Measurements from ENCODE around the gene DSC1. TPM values are rescaled to one million over a fixed set of nuclear protein-coding genes. Genes with fewer than 3 reads are reported as not detected.

Gene DSC1
- total RNA-seq, 4 donors from 2014 or later, result not detected

DNA sequence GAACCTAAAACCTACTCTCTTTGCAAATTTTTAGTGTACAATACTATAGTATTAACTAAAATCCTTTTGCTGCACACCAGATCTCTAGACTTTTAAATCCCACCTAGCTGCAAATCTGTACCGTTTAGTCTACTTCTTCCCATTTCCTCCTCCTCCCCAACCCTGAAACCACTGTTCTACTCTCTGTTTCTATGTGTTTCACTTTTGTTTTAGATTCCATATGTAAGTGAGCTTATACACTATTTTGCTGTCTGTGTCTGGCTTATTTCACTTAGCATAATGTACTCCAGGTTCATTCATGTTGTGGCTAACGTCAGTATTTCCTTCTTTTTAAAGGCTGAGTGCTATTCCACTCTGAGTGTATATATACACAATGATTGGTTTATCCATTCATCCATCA, 42.1 kb downstream of the DSC1 start:
- 44 to 58% methylated on average over 2 of the region's 2 CpGs for WGBS, 2 donors (ENCODE audit: low coverage in 1 of 2)
- Histone ChIP-seq H3K36me3 (no peaks in the 10 kb centered on the region), H3K9me3 (no peaks in the 10 kb centered on the region), H3K27me3 (no peaks in the 10 kb centered on the region), H3K4me1 (no peaks in the 10 kb centered on the region), H3K4me3 (no peak overlapping the region), H3K27ac (no peak overlapping the region)
- intact Hi-C loops (cut with DNase I; ENCODE audit: low total_unique reads), result no loop called here
- no peak for DNase-seq
- in situ Hi-C loops (cut with MboI; ENCODE audit: low pct_ligation_motif_present in 1 of 4, low pct_unique_long_range_greater_than_20kb in 1 of 4, low sequenced_read_pairs in 3 of 4), result no loop called here
- TF ChIP-seq POLR2AphosphoS5 (IDR thresholded peaks at IDR 0.05) (no peak), POLR2A (IDR thresholded peaks at IDR 0.05) (no peak), EP300 (IDR thresholded peaks at IDR 0.05; ENCODE audit: low read depth) (no peak)
- TF ChIP-seq, protein P1, sequence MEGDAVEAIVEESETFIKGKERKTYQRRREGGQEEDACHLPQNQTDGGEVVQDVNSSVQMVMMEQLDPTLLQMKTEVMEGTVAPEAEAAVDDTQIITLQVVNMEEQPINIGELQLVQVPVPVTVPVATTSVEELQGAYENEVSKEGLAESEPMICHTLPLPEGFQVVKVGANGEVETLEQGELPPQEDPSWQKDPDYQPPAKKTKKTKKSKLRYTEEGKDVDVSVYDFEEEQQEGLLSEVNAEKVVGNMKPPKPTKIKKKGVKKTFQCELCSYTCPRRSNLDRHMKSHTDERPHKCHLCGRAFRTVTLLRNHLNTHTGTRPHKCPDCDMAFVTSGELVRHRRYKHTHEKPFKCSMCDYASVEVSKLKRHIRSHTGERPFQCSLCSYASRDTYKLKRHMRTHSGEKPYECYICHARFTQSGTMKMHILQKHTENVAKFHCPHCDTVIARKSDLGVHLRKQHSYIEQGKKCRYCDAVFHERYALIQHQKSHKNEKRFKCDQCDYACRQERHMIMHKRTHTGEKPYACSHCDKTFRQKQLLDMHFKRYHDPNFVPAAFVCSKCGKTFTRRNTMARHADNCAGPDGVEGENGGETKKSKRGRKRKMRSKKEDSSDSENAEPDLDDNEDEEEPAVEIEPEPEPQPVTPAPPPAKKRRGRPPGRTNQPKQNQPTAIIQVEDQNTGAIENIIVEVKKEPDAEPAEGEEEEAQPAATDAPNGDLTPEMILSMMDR (IDR thresholded peaks at IDR 0.05), result no peak

DNA sequence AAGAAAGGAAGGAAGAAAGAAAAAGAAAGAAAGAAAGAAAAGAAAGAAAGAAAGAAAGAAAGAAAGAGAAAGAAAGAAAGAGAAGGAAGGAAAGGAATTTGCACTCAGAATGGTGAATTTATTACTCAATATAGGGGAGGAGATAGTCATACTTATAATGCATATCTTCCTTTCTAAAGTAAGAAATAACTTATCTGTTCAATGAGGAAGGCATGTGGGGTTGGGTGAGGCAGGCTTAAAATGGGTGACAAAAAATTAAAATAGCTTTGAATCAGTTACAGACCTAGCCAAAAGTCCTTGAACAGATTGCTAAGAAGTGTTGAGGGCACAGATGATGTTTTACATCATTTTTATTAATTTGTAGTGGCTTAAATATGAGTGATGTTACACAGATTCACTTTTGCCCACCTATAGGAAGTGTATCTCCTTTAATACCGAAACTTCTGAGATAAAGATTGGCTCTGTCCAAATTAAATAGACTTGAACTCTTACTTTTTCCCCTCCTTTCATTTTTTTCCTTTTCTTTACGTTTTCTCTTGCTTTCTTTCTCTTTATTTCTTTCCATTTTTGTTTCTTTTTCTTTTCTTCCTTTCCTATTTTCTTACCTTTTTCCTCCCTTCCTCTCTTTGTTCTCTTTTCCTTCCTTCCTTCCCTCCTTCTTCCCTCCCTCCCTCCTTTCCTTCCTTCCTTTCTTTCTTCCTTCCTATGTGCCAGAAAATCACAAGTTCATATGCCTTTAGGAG, 45.6 kb downstream of the DSC1 start:
- Histone ChIP-seq H3K4me3 (no peak overlapping the region), H3K27ac (no peak overlapping the region), H3K9me3 (no peaks in the 10 kb centered on the region), H3K36me3 (no peaks in the 10 kb centered on the region), H3K4me1 (no peaks in the 10 kb centered on the region), H3K27me3 (no peaks in the 10 kb centered on the region)
- intact Hi-C loops (cut with DNase I; ENCODE audit: low total_unique reads), result no loop called here
- no peak for DNase-seq
- TF ChIP-seq POLR2AphosphoS5 (IDR thresholded peaks at IDR 0.05) (no peak), EP300 (IDR thresholded peaks at IDR 0.05; ENCODE audit: low read depth) (no peak), POLR2A (IDR thresholded peaks at IDR 0.05) (no peak)
- TF ChIP-seq, protein P1 (IDR thresholded peaks at IDR 0.05), result no peak
- WGBS, 2 donors (ENCODE audit: low coverage in 1 of 2), result 55 to 66% methylated on average over 2 of the region's 2 CpGs
- in situ Hi-C loops (cut with MboI; ENCODE audit: low pct_ligation_motif_present in 1 of 4, low pct_unique_long_range_greater_than_20kb in 1 of 4, low sequenced_read_pairs in 3 of 4), result no loop called here

DNA sequence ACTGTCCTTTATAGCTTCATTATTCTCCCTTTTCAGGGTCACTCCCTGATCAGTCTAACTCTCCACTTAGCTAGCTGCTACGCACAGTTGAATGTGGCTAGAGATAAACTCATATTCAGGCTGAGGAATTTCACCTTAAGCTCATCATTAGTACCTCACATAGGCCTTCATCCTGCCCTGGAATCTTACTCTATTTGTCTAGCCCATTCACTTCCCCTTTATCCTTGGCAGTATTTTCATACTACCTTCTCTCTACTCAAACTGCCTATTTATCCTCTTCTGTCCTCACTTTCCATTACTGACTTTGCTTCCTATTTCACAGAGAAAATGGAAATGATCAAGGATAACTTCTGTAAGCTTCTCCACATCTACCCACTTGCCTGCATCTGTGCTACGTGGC, 49.9 kb downstream of the DSC1 start:
- 80 to 91% methylated on average over 2 of the region's 2 CpGs for WGBS, 2 donors (ENCODE audit: low coverage in 1 of 2)
- Histone ChIP-seq H3K27me3 (no peaks in the 10 kb centered on the region), H3K4me1 (no peaks in the 10 kb centered on the region), H3K9me3 (no peaks in the 10 kb centered on the region), H3K36me3 (no peaks in the 10 kb centered on the region), H3K27ac (no peak overlapping the region), H3K4me3 (no peak overlapping the region)
- DNase-seq, result no peak
- intact Hi-C loops (cut with DNase I; ENCODE audit: low total_unique reads), result no loop called here
- in situ Hi-C loops (cut with MboI; ENCODE audit: low pct_ligation_motif_present in 1 of 4, low pct_unique_long_range_greater_than_20kb in 1 of 4, low sequenced_read_pairs in 3 of 4), result no loop called here
- no peak for TF ChIP-seq POLR2AphosphoS5 (IDR thresholded peaks at IDR 0.05)
- no peak for TF ChIP-seq EP300 (IDR thresholded peaks at IDR 0.05; ENCODE audit: low read depth)
- no peak for TF ChIP-seq POLR2A (IDR thresholded peaks at IDR 0.05)
- TF ChIP-seq, protein P1 (IDR thresholded peaks at IDR 0.05), result no peak

DNA sequence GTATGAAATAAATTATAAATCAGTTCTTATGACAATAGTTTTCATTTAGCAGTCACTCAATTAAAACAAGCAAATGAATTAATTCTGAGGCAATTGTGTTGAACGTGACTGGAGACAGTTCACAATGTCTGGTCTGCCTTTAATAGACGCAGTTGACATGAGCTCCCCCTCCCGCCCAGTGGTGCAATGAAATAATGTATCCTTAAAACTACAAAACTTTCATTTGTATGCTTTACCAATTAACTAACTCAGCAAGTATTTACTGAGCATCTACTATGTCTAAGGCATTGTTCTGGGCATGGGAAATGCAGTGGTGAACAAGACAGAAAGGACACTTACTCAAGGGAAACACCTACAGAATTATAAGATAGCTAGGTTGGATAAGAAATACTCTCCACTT, 56.9 kb downstream of the DSC1 start:
- H3K9me3 ChIP-seq, result no peaks in the 10 kb centered on the region
- peaks cover 5% of the 10 kb centered on the region for H3K27me3 ChIP-seq
- H3K4me3 ChIP-seq, result no peak overlapping the region
- in situ Hi-C loops (cut with MboI; ENCODE audit: low pct_ligation_motif_present in 1 of 4, low pct_unique_long_range_greater_than_20kb in 1 of 4, low sequenced_read_pairs in 3 of 4), result loop anchor here in 1 of 4 donors (10.0 kb wide), 1 partner anchor 99 kb away; no protein-coding TSS in a partner anchor
- WGBS, 2 donors (ENCODE audit: low coverage in 1 of 2), result 66 to 86% methylated on average over 3 of the region's 3 CpGs
- peaks cover 0 to 5% (median 2%) of the 10 kb centered on the region in 4 donors for H3K4me1 ChIP-seq
- TF ChIP-seq, protein P1 (IDR thresholded peaks at IDR 0.05), result no peak
- TF ChIP-seq POLR2AphosphoS5 (IDR thresholded peaks at IDR 0.05), result no peak
- intact Hi-C loops (cut with DNase I; ENCODE audit: low total_unique reads), result no loop called here
- H3K27ac ChIP-seq, result no peak overlapping the region
- DNase-seq, result no peak
- no peaks in the 10 kb centered on the region for H3K36me3 ChIP-seq

All from transverse colon (tissue), 4 donors.